ENCODE data around the gene SLC25A4. TPM values are rescaled to one million over a fixed set of nuclear protein-coding genes. Genes with fewer than 3 reads are reported as not detected.
A peak's percentile ranks its signal among the peaks of the same experiment; 100 is the strongest.
"Not testable (repeated sequence)": the region's sequence is repeated elsewhere in the genome, so short reads cannot be mapped to it uniquely, and the experiment has no call there.

SLC25A4 gene
- 1.9 TPM for total RNA-seq

GRCh38 chr4:185142912-185143600, at the start of gene SLC25A4:
Gene SLC25A4 (plus strand): TSS chr4:185143266. CDS start chr4:185143373, 107 bp downstream.
- peak; percentile 64 to 89 (median 87) for DNase-seq (ENCODE audit: low read depth in 2 of 3, low spot score in 2 of 3)

DNA sequence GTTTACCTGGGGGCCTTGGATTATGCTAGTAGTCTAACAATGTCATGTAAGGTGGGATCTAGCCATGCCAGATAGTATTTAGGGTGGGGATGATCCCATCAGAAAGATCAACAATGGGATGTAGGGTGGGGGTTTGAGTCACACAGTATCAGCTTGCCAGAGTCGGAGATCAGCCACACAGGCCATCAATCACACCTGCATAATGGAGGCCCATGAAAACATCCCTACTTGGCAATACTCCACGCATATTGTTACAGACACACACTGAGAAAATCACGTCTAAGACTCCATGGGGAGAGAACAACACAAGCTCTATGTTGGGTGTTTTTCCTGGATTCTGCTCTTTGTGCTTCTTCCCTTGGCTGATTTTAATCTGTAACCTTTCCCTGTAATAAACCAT, 49.5 kb upstream of the SLC25A4 start:
- no peak for DNase-seq (ENCODE audit: low read depth in 2 of 3, low spot score in 2 of 3)

- DNase-seq (ENCODE audit: low read depth in 2 of 3, low spot score in 2 of 3), result peak in 2 of 3 donors; percentile 39 to 75
These were observed 46.9 kb upstream of the SLC25A4 start for GRCh38 chr4:185096032-185096653.

- DNase-seq (ENCODE audit: low read depth in 2 of 3, low spot score in 2 of 3), result no peak
These were observed 44.6 kb upstream of the SLC25A4 start for GRCh38 chr4:185098474-185098873.

DNA sequence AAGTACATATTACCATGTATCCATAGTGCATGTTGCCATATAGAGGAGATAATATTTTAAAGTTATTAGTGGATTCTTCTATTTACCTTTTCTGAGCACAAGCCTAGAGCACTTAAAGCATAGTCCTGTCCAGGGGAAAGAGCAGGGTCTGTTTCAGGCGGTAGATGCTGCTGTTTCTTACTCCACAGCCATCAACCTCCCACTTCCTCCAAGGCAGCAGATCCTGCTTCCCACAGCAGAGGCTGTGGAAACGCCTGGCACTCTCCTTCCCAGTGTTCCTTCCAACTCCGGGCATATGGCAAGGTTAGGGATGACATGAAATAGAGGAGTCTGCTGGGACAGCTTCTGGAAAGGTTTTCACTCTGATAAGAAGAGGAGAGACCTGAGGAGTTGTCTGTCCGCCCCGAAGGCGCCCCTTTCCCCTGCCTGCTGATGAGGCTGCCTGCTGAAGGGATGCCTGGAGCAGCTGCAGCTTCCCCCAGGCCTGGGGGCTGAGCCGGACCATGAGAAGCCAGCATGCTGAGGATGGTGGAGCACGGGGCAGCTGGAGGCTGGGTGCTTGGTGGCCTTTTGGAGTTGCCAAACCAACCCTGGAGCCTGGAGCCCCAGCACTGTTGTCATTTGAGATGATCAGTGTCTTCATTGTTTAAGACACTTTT, 43.9 kb upstream of the SLC25A4 start:
- DNase-seq (ENCODE audit: low read depth in 2 of 3, low spot score in 2 of 3), result no peak

GRCh38 chr4:185099940-185100339, 43.1 kb upstream of the SLC25A4 start:
- DNase-seq (ENCODE audit: low read depth in 2 of 3, low spot score in 2 of 3), result no peak

DNA sequence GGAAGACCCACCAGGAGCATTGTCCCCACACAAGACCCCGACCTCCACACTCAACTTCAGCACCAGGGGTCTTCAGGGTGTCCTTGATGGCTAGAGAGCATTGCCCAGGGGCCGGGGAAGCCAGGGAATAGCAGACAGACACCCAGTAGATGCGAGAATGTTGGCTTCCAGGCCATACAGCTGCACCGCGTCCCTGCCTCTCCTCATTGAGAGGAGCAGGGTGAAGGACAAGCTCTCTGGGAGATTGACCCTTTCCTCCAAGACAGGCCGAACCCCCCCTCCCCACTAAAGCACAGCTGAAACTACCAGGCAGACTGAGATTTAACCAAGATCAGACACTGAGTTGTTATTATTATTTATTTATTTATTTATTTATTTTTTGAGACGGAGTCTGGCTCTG, 42.6 kb upstream of the SLC25A4 start:
- DNase-seq (ENCODE audit: low read depth in 2 of 3, low spot score in 2 of 3), result no peak

- no peak for DNase-seq (ENCODE audit: low read depth in 2 of 3, low spot score in 2 of 3)
These were observed 41.6 kb upstream of the SLC25A4 start for GRCh38 chr4:185101354-185101890.

DNA sequence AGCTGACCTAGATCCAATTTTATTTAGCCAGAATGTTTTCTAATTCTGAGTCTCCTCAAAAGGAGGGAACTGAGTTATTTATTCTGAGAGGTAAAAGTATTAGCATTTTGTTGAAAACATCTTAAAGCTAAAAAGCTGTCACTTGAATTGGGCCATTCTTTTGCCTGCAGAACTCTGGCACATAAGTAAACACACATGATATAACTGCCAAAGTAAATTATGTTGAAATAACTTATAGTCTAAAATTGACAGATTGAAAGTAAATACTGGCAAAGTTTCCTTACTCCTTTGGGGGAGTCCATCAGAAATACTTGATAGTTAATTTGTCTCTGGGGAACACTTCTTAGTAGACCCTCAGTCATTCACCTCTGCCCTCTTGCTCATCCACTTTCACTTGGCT, 38.3 kb upstream of the SLC25A4 start:
- DNase-seq (ENCODE audit: low read depth in 2 of 3, low spot score in 2 of 3), result no peak

GRCh38 chr4:185106353-185106752, 36.7 kb upstream of the SLC25A4 start:
- no peak for DNase-seq (ENCODE audit: low read depth in 2 of 3, low spot score in 2 of 3)

DNA sequence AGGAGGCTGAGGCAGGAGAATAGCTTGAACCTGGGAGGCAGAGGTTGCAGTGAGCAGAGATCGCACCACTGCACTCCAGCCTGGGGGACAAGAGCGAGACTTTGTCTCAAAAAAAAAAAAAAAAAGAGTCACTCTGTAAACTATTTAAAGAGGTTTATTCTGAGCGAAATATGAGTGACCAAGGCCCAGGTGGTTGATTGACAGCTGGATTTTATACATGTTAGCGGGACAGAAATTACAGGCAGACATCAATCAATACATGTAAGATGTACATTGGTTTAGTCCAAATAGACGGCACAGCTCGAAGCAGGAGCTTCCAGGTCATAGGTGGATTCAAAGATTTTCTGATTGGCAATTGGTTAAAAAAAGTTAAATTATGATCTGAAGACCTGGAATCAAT, 35.5 kb upstream of the SLC25A4 start:
- DNase-seq (ENCODE audit: low read depth in 2 of 3, low spot score in 2 of 3), result not testable (repeated sequence)

GRCh38 chr4:185108185-185108584, 34.9 kb upstream of the SLC25A4 start:
- no peak for DNase-seq (ENCODE audit: low read depth in 2 of 3, low spot score in 2 of 3)

DNA sequence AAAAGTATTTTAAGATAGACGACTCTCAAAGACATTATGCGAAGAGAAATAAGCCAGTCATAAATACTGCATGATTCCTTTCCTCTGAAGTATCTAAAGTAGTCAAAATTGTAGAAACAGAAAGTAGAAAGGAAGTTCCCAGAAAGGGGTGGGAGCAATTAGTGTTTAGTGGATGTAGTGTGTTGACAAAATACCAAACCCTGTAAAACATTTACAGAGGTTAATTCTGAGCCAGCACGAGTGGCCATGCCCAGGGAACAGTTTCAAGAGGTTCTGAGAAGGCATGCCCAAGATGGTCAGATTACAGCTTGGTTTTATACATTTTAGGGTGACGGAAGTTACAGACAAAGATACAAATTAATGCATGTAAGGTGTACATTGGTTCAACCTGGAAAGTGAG, 34.4 kb upstream of the SLC25A4 start:
- DNase-seq (ENCODE audit: low read depth in 2 of 3, low spot score in 2 of 3), result no peak

- DNase-seq (ENCODE audit: low read depth in 2 of 3, low spot score in 2 of 3), result no peak
These were observed 33.3 kb upstream of the SLC25A4 start for GRCh38 chr4:185109736-185110135.

DNA sequence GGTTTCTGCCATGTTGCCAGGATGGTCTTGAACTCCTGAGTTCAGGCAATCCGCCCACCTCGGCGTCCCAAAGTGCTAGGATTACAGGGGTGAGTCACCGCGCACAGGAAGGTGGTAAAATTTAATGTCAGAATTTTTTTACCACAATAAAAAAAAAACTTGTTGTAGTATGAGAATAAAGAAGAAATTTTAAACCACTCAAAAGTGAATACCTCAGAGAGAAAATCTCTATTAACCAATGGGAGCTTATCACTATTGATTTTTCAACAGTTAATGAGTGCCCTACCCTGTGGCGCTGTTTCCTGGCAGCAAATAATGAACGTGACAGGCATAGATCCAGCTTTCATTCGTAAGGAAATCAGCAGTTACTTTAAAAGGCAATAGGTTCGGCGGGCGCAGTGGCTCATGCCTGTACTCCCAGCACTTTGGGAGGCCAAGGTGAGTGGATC, 32.7 kb upstream of the SLC25A4 start:
- DNase-seq (ENCODE audit: low read depth in 2 of 3, low spot score in 2 of 3), result no peak

DNA sequence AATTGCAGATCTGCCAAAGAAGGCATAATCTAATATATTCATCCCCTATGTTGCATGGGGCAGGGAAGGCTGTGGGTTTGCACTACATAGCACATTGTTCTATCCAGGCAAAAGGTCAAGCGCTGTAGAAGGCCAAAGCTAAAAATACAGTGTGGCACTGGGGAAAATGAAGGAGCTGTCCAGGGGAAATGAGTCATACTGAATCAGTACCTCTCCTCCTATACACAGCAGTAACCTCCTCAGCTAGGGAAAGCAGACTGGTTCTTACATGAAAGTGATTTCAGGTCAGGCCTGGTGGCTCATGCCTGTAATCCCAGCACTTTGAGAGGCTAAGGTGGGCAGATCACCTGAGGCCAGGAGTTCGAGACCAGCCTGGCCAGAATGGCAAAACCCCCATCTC, 31.0 kb upstream of the SLC25A4 start:
- no peak for DNase-seq (ENCODE audit: low read depth in 2 of 3, low spot score in 2 of 3)

- no peak for DNase-seq (ENCODE audit: low read depth in 2 of 3, low spot score in 2 of 3)
These were observed 29.7 kb upstream of the SLC25A4 start for GRCh38 chr4:185113340-185113739.

DNA sequence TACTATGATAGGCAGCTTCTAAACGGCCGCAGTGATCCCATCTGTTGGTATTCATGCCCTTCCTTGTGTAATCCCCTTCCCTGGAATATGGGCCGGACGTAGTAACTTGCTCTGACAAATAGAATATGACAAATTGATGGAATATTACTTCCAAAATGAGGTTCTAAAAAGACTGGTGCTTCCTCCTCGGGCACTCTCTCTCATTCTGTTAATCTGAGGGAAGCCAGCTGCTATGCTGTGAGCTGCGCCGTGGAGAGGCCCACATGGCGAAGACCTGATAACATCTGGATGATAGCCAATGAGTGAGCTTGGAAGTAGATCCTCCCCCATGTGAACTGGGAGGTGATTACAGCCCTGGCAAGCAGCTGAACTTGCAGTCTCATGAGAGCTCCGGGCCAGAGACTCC, 27.2 kb upstream of the SLC25A4 start:
- DNase-seq (ENCODE audit: low read depth in 2 of 3, low spot score in 2 of 3), result peak in 2 of 3 donors; percentile 76 to 91

DNA sequence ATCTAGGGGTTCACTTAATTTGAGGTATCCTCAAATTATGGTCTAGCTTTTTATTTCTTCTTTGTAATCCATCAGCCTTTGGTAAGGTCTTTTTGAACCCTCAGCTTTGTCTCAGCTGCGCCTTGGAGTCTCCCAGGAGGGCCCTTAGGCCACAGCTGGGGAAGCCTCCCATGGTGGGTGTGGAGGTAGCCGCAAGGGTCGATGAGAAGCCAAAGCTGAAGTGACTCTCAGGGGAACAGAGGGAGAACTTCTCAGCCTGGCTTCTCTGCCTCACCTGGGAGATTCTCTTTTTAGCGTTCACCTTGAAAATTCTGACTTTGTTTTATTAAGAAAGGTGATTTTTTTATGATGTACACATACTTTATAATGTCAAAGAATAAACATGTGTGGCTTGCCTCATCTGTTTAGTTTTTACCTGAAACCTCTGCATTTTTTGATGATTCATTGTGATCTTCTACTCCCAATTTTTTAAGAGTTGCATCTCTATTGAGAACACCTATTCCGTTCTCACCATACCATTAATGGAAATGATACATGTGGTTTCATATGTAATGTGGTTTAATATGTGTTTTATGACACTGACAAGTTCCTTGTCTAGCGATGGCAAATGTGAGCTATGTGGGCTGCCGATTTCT, 25.6 kb upstream of the SLC25A4 start:
- no peak for DNase-seq (ENCODE audit: low read depth in 2 of 3, low spot score in 2 of 3)

DNA sequence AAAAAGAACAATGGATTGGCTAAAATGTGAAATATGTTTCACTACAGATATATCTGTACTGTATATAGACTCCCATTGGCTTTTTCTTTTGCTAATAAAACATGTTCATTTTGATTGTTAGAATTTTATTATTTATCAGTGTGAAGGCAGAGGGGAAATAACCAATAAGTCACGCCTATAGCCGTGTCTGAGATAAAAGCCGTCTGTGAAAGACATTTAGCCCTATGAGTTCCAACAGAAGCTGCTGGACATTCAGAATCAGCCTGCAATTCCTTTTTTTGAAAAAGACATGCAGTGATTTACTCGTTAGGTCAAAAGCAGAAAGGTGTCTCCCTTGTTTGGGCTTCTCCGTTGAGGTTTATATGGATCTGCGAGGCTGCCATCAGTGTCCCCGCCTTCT, 24.2 kb upstream of the SLC25A4 start:
- no peak for DNase-seq (ENCODE audit: low read depth in 2 of 3, low spot score in 2 of 3)

DNA sequence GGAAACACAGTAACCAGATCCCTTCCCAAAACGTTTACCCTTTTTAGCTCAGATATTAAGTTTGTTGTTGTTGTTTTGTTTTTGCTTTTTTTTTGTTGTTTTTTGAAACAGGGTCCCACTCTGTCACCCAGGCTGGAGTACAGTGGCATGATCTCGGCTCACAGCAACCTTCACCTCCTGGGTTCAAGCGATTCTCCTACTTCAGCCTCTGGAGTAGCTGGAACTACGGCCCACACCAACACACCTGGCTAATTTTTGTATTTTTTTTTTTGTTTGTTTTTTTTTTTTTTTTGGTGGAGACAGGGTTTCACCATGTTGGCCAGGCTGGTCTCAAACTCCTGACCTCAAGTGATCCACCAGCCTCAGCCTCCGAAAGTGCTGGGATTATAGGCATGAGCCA, 23.6 kb upstream of the SLC25A4 start:
- not testable (repeated sequence) for DNase-seq (ENCODE audit: low read depth in 2 of 3, low spot score in 2 of 3)

Measured in hematopoietic multipotent progenitor cell (in vitro differentiated cells).